Ectodermal cell (in vitro differentiated cells): ENCODE measurements around the gene IQCK.

Experiments
- H3K27ac ChIP-seq: 2 replicates; pipeline ENCODE4 v1.7.0; 2013; ENCODE audit warnings: mild to moderate bottlenecking, low read depth, low read length; ENCODE audit not compliant: insufficient read depth, poor library complexity, severe bottlenecking
- H3K27me3 ChIP-seq: 2 replicates; pipeline ENCODE4 v1.7.0; 2013; ENCODE audit warnings: mild to moderate bottlenecking, low read length; ENCODE audit not compliant: insufficient read depth, control insufficient read depth, poor library complexity, severe bottlenecking
- H3K36me3 ChIP-seq: one replicate; pipeline ENCODE4 v1.7.0; 2013; ENCODE audit warnings: low read length; ENCODE audit not compliant: control insufficient read depth, insufficient read depth
- H3K4me1 ChIP-seq: one replicate; pipeline ENCODE4 v1.7.0; 2013; ENCODE audit warnings: low read length; ENCODE audit not compliant: control insufficient read depth, insufficient read depth
- H3K4me3 ChIP-seq: 2 replicates; pipeline ENCODE4 v1.7.0; 2013; ENCODE audit warnings: low read depth, low read length, control low read depth; ENCODE audit not compliant: insufficient read depth
- H3K9me3 ChIP-seq: 2 replicates; pipeline ENCODE4 v1.7.0; 2013; ENCODE audit warnings: mild to moderate bottlenecking, low read length, moderate library complexity; ENCODE audit not compliant: control insufficient read depth
- WGBS, 2 experiments: methylation state at CpG; one replicate each; pipeline ENCODE4 v1.1.7; 2013; ENCODE audit warnings: missing lambda C conversion rate in 2 of 2; 5-methylcytosine and 5-hydroxymethylcytosine counted together

The IQCK gene

GRCh38 chr16:19871721-19872120 is 153.7 kb downstream of the IQCK start:
- H3K27ac ChIP-seq, result no peak overlapping the region
- WGBS, 2 experiments, result 96 to 97% methylated on average over 20 of the region's 20 CpGs
- peaks cover 16% of the 10 kb centered on the region for H3K4me1 ChIP-seq
- no peaks in the 10 kb centered on the region for H3K27me3 ChIP-seq
- no peaks in the 10 kb centered on the region for H3K9me3 ChIP-seq
- H3K4me3 ChIP-seq, result no peak overlapping the region
- H3K36me3 ChIP-seq, result peaks cover 17% of the 10 kb centered on the region

- no peak overlapping the region for H3K27ac ChIP-seq
- no peaks in the 10 kb centered on the region for H3K27me3 ChIP-seq
- peaks cover 11% of the 10 kb centered on the region for H3K36me3 ChIP-seq
- WGBS, 2 experiments, result 96 to 97% methylated on average over 33 of the region's 33 CpGs
- H3K4me1 ChIP-seq, result peaks cover 16% of the 10 kb centered on the region
- no peaks in the 10 kb centered on the region for H3K9me3 ChIP-seq
- H3K4me3 ChIP-seq, result no peak overlapping the region
Measured at GRCh38 chr16:19872179-19872863, 154.2 kb downstream of the IQCK start.

GRCh38 chr16:19872935-19873334 is 154.9 kb downstream of the IQCK start:
- Histone ChIP-seq H3K9me3 (no peaks in the 10 kb centered on the region), H3K36me3 (peaks cover 11% of the 10 kb centered on the region), H3K4me3 (no peak overlapping the region), H3K4me1 (peaks cover 16% of the 10 kb centered on the region), H3K27ac (no peak overlapping the region), H3K27me3 (no peaks in the 10 kb centered on the region)
- 84 to 87% methylated on average over 12 of the region's 12 CpGs for whole genome bisulfite sequencing, 2 experiments

- no peak overlapping the region for H3K27ac ChIP-seq
- H3K36me3 ChIP-seq, result peaks cover 11% of the 10 kb centered on the region
- H3K4me1 ChIP-seq, result peaks cover 17% of the 10 kb centered on the region
- no peaks in the 10 kb centered on the region for H3K27me3 ChIP-seq
- WGBS, 2 experiments, result 94 to 95% methylated on average over 8 of the region's 8 CpGs
- H3K9me3 ChIP-seq, result no peaks in the 10 kb centered on the region
- no peak overlapping the region for H3K4me3 ChIP-seq
Measured at GRCh38 chr16:19874026-19874425, 156.0 kb downstream of the IQCK start.

GRCh38 chr16:19874851-19875546 is 156.9 kb downstream of the IQCK start:
- WGBS, 2 experiments, result 78% methylated on average over 18 of the region's 18 CpGs
- Histone ChIP-seq H3K4me3 (no peak overlapping the region), H3K27ac (no peak overlapping the region), H3K27me3 (no peaks in the 10 kb centered on the region), H3K36me3 (peaks cover 11% of the 10 kb centered on the region), H3K4me1 (peaks cover 23% of the 10 kb centered on the region), H3K9me3 (no peaks in the 10 kb centered on the region)

- Histone ChIP-seq H3K27ac (peak overlapping the region; percentile 27), H3K4me1 (peaks cover 23% of the 10 kb centered on the region), H3K27me3 (no peaks in the 10 kb centered on the region), H3K9me3 (no peaks in the 10 kb centered on the region), H3K36me3 (peaks cover 2% of the 10 kb centered on the region), H3K4me3 (no peak overlapping the region)
- WGBS, 2 experiments, result 61 to 68% methylated on average over 6 of the region's 6 CpGs
Measured at GRCh38 chr16:19875900-19876299, 157.8 kb downstream of the IQCK start.

- H3K27me3 ChIP-seq, result no peaks in the 10 kb centered on the region
- 79 to 82% methylated on average over 10 of the region's 10 CpGs for WGBS, 2 experiments
- no peak overlapping the region for H3K4me3 ChIP-seq
- peaks cover 23% of the 10 kb centered on the region for H3K4me1 ChIP-seq
- no peaks in the 10 kb centered on the region for H3K9me3 ChIP-seq
- no peaks in the 10 kb centered on the region for H3K36me3 ChIP-seq
- H3K27ac ChIP-seq, result no peak overlapping the region
Measured at GRCh38 chr16:19876501-19877059, 158.5 kb downstream of the IQCK start.

- H3K9me3 ChIP-seq, result no peaks in the 10 kb centered on the region
- H3K36me3 ChIP-seq, result no peaks in the 10 kb centered on the region
- H3K4me3 ChIP-seq, result no peak overlapping the region
- peaks cover 23% of the 10 kb centered on the region for H3K4me1 ChIP-seq
- 90 to 93% methylated on average over 11 of the region's 11 CpGs for WGBS, 2 experiments
- no peaks in the 10 kb centered on the region for H3K27me3 ChIP-seq
- no peak overlapping the region for H3K27ac ChIP-seq
Measured at GRCh38 chr16:19878757-19879156, 160.7 kb downstream of the IQCK start.

GRCh38 chr16:19879241-19879792 is 161.2 kb downstream of the IQCK start:
- Histone ChIP-seq H3K4me1 (peaks cover 23% of the 10 kb centered on the region), H3K9me3 (no peaks in the 10 kb centered on the region), H3K4me3 (no peak overlapping the region), H3K36me3 (no peaks in the 10 kb centered on the region), H3K27me3 (no peaks in the 10 kb centered on the region), H3K27ac (peak overlapping the region; percentile 33)
- 60 to 62% methylated on average over 12 to 13 of the region's 13 CpGs for WGBS, 2 experiments

GRCh38 chr16:19881028-19881427 is 163.0 kb downstream of the IQCK start:
- WGBS, 2 experiments, result 95 to 96% methylated on average over 6 to 7 of the region's 7 CpGs
- H3K4me3 ChIP-seq, result no peak overlapping the region
- peaks cover 7% of the 10 kb centered on the region for H3K27me3 ChIP-seq
- H3K36me3 ChIP-seq, result no peaks in the 10 kb centered on the region
- H3K9me3 ChIP-seq, result no peaks in the 10 kb centered on the region
- no peak overlapping the region for H3K27ac ChIP-seq
- H3K4me1 ChIP-seq, result peaks cover 14% of the 10 kb centered on the region
